Mononuclear cell (primary cell): ENCODE measurements around the gene DPYSL4. TPM values are rescaled to one million over a fixed set of nuclear protein-coding genes. Genes with fewer than 3 reads are reported as not detected.

Experiments
- H3K27me3 ChIP-seq: 2 replicates; pipeline ENCODE4 v1.6.0; 2011; ENCODE audit warnings: low read length, control low read depth; ENCODE audit not compliant: insufficient read depth
- H3K4me1 ChIP-seq: 2 replicates; pipeline ENCODE4 v1.5.1; 2011; ENCODE audit warnings: mild to moderate bottlenecking, low read length, control low read depth; ENCODE audit not compliant: insufficient read depth
- H3K4me3 ChIP-seq: 2 replicates; pipeline ENCODE4 v1.5.1; 2011; ENCODE audit warnings: mild to moderate bottlenecking, low read length, moderate library complexity
- H3K9me3 ChIP-seq: 2 replicates; pipeline ENCODE4 v1.5.1; 2011; ENCODE audit warnings: low read depth, mild to moderate bottlenecking, control low read depth, low read length
- total RNA-seq: library from RNA; depleted of rRNA; stranded (reverse); fragments of >200 nt; gene quantifications from one replicate; pipeline ENCODE4 v1.2.3, GENCODE V29; 2012

DPYSL4 gene
- total RNA-seq, 1 donor, result 0.21 TPM

DNA sequence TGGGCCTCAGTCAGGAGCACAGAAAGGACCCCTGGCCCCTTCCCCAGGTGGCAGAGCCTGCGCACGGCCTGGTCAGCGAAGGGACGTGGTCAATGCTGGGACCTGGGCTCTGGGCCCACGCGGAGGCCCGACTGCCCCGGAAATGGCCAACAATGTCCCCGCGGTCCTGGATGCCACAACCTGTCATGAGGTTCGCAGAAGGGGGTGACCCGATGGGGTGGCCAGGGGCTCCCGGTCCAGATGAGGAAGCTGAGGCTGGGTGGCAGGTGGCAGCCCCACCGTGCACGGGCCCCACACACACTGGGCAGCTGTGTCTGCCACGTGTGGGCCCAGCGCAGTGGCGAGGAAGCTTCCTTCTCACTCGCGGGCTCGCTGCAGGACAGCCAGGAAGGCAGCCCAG is 49.4 kb downstream of the DPYSL4 start:
- H3K9me3 ChIP-seq, result no peaks in the 10 kb centered on the region

DNA sequence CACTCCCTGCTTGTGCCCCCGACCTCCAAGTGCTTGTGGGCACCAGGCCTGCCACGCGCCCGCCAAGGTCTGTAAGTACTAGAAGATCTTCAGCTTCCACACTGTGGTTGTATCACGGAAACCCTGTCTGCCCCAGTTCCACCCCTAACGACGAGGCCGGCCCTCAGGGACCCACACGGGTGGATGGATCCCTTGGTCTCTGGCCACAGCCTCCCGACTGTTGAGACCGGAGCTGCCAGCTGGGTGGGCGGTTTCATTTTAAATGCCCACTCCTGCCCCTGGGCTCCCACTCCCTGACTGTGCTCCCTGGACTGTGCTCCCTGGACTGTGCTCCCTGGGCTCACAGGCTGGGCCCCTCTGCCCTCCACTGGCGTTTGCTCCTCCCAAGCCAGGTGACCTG is 50.1 kb downstream of the DPYSL4 start:
- Histone ChIP-seq H3K9me3 (no peaks in the 10 kb centered on the region), H3K4me1 (peaks cover 16% of the 10 kb centered on the region), H3K27me3 (no peaks in the 10 kb centered on the region), H3K4me3 (no peak overlapping the region)

More for the DNA sequence above, 49.4 kb downstream of the DPYSL4 start:
- no peak overlapping the region for H3K4me3 ChIP-seq
- H3K4me1 ChIP-seq, result peaks cover 23% of the 10 kb centered on the region
- no peaks in the 10 kb centered on the region for H3K27me3 ChIP-seq

DNA sequence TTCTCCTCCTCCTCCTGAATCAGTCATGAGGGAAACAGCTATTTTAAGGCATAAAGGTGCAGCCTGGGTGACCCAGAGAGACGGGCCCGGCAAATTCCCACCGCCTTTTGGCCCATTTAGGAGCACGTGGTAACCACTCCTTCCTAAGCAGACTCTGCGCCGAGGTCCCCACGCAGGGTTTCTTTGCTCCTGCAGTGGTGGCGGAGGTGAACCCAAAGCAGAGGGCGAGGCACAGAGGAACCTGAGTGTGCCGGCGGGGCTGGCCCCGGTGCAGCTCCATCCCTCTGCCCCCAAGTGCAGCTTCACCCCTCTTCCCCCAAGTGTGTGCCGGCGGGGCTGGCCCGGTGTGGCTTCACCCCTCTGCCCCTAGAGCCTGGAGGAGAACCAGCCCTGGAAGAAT is 50.6 kb downstream of the DPYSL4 start:
- Histone ChIP-seq H3K9me3 (no peaks in the 10 kb centered on the region), H3K4me3 (no peak overlapping the region), H3K27me3 (no peaks in the 10 kb centered on the region), H3K4me1 (peaks cover 11% of the 10 kb centered on the region)

DNA sequence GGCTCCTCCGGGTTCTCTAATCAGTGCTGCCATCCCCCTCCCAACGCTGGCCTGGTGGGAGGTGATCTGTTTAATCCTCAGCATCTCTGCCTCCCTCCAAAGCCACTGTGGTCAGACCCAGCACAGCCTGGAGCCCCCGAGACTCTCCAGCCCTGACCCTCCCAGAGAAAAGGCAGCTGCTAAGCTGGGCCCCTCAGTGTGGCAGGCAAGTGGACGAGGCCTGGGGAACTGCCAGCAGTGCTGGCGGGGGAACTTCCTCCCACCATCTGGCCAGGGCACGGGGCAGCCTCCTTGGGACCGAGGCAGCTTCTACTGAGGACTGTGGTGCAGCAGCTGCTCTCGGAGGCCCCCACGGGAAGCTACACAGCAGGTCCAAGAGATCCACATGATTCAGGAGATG is 51.1 kb downstream of the DPYSL4 start:
- no peaks in the 10 kb centered on the region for H3K27me3 ChIP-seq
- H3K4me1 ChIP-seq, result peaks cover 6% of the 10 kb centered on the region
- H3K9me3 ChIP-seq, result no peaks in the 10 kb centered on the region
- no peak overlapping the region for H3K4me3 ChIP-seq

DNA sequence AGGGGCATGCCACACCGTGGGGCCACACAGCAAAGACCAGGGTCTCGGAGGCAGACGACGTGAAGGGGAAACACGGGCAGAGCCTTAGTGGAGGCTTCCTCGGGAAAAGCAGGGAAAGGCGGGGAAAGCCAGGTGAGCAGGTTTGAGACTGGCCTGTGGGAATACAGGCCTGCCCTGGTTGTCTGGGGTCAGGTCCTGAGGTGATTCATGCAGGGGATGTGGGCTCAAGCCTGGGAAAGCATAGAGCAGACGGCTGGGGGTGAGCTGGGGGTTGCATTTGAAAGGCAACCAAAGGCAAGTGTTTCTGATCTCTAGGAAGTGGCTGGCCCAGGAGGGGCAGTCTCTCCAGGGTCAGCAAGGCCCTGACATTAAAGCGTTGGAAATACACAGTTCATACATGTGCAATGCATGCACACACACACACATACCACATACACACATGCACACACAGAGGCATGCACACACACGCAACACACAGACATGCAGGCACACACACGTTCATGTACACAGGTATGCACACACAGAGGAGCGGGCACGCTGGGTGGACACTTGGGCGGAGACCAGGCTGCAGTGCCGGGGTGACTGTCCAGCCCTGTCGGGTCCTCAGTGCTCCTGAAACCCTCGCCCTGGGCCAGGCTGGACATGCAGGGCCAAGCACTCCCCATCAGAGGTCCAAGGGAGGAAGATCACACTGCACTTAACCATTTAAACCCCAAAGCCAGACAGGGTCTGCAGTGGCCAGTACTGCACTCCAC is 51.8 kb downstream of the DPYSL4 start:
- no peak overlapping the region for H3K4me3 ChIP-seq
- no peaks in the 10 kb centered on the region for H3K9me3 ChIP-seq
- no peaks in the 10 kb centered on the region for H3K4me1 ChIP-seq

GRCh38 chr10:132239126-132240031 is 52.6 kb downstream of the DPYSL4 start:
- H3K4me1 ChIP-seq, result no peaks in the 10 kb centered on the region
- no peak overlapping the region for H3K4me3 ChIP-seq
- H3K9me3 ChIP-seq, result no peaks in the 10 kb centered on the region
- H3K27me3 ChIP-seq, result no peaks in the 10 kb centered on the region

More for the DNA sequence above, 51.8 kb downstream of the DPYSL4 start:
- H3K27me3 ChIP-seq, result no peaks in the 10 kb centered on the region

DNA sequence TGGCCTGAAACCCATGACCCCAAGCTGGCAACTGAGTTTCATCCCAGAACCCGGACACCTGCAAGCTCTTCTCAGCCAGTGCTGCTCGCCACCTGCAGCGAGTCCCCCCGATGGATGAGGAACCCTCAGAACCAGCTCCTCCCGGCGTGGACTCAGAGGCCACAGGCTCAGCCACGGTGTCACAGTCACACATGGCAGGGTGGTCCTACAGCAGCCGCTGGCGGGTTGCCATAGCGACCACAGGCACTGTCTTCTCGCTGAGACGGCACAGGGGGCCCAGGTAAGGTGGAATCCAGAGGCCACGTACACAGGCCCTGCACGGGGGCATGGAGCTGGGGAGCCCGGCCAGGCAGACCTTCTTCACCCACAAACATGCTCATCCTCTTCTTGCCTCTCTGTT is 53.4 kb downstream of the DPYSL4 start:
- no peaks in the 10 kb centered on the region for H3K27me3 ChIP-seq
- H3K4me1 ChIP-seq, result no peaks in the 10 kb centered on the region
- no peak overlapping the region for H3K4me3 ChIP-seq
- no peaks in the 10 kb centered on the region for H3K9me3 ChIP-seq

GRCh38 chr10:132240581-132240980 is 53.8 kb downstream of the DPYSL4 start:
- Histone ChIP-seq H3K4me1 (no peaks in the 10 kb centered on the region), H3K9me3 (no peaks in the 10 kb centered on the region), H3K4me3 (no peak overlapping the region), H3K27me3 (no peaks in the 10 kb centered on the region)

DNA sequence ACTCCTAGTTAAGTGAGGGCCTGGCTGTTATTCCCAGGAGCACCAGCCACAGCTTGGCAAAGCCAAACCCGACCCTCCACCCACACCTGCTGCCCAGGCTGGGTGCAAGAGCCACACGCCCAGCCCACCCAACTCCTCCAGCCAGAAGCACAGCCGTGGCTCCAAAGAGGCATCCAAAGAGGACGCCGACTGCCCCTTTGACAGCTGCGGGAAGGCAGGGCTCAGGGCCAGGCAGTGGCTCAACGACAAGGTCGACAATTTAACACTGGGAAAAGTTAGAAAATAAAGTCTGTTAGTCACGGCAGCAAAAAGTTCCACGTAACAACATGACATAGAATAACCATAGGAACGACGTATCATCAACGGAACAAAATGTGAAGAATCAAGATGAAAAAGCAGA is 54.3 kb downstream of the DPYSL4 start:
- Histone ChIP-seq H3K4me3 (no peak overlapping the region), H3K9me3 (no peaks in the 10 kb centered on the region), H3K4me1 (no peaks in the 10 kb centered on the region), H3K27me3 (no peaks in the 10 kb centered on the region)

DNA sequence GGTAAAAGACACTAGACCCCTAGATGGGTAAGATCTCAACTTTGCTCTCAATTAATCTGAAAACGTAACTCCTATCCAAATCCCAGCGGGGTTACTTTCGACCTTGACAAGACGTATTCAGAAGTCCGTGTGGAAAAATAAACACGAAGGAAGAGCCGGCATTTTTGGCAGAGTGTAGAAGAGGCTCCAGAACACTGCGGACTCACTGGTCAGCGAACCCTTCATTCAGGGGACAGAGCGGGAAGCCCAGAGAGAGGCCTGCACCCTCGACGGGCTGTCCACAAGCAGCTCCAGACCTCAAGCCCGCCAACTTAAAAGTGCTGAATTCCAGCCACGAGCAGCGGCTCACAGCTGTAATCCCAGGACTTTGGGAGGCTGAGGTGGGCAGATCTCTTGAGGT is 54.7 kb downstream of the DPYSL4 start:
- Histone ChIP-seq H3K27me3 (no peaks in the 10 kb centered on the region), H3K9me3 (no peaks in the 10 kb centered on the region), H3K4me3 (no peak overlapping the region), H3K4me1 (no peaks in the 10 kb centered on the region)

DNA sequence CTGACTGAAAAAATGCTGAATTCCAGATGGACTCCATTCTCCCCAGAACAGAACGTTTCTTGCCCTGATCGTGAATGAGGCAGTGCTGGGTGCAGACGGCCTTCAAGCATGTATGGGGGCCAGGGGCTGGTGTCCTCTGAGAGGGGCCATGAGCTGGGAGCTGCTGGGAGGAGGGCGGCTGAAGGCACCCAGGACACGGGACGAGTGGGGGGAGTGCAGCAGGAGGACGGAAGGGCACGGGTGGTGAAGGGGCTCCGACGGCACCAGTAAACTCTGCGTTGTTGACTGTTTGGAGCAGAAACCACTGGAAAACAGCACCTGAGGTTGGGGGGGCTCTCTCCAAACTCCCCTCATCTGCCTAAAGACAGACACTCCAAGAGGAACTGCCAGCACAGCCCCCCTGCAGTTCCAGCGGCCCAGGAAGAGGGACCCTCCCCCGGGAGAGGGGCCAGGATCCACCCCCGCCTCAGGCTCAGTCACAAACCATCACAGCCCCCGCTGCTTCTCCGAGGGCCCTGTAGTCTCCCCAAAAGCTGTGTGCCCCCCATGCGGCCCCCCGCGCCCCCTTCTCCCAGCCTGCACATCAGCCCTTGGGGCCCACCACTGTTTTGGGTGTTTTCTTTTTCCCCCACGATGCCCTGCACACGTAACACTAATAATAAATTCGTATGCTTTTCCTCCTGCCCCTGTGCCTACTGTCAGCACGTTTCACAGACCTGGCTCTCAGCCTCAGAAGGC is 55.5 kb downstream of the DPYSL4 start:
- H3K9me3 ChIP-seq, result no peaks in the 10 kb centered on the region
- H3K4me1 ChIP-seq, result no peaks in the 10 kb centered on the region
- H3K27me3 ChIP-seq, result no peaks in the 10 kb centered on the region
- H3K4me3 ChIP-seq, result no peak overlapping the region

DNA sequence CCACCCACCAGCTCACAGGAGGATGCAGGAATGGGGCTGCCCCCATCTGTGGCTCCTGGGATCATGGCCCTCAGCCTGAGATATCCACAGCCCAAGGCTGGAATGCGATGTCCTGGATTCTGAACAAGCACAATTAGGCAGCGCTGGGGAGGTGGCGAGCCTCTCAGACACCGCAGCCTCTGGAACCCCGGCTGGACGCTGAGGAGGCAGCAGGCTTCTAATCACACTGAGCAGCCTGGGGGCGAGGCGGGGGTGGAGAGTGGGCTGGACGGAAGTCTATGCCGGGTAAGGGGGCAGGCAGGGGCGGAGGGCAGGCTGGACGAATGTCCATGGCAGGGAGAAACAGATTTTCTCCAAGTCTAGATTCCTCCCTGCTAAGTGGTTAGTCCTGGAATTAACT is 56.4 kb downstream of the DPYSL4 start:
- Histone ChIP-seq H3K27me3 (no peaks in the 10 kb centered on the region), H3K4me3 (no peak overlapping the region), H3K4me1 (peaks cover 2% of the 10 kb centered on the region), H3K9me3 (no peaks in the 10 kb centered on the region)

GRCh38 chr10:132243626-132244025 is 56.9 kb downstream of the DPYSL4 start:
- Histone ChIP-seq H3K4me3 (no peak overlapping the region), H3K9me3 (no peaks in the 10 kb centered on the region), H3K4me1 (peaks cover 7% of the 10 kb centered on the region), H3K27me3 (no peaks in the 10 kb centered on the region)

- no peak overlapping the region for H3K4me3 ChIP-seq
- H3K27me3 ChIP-seq, result no peaks in the 10 kb centered on the region
- H3K9me3 ChIP-seq, result no peaks in the 10 kb centered on the region
- peaks cover 12% of the 10 kb centered on the region for H3K4me1 ChIP-seq
These were observed 58.3 kb downstream of the DPYSL4 start for GRCh38 chr10:132245056-132245455.

GRCh38 chr10:132246296-132246695 is 59.5 kb downstream of the DPYSL4 start:
- no peak overlapping the region for H3K4me3 ChIP-seq
- H3K9me3 ChIP-seq, result no peaks in the 10 kb centered on the region
- peaks cover 13% of the 10 kb centered on the region for H3K4me1 ChIP-seq
- H3K27me3 ChIP-seq, result no peaks in the 10 kb centered on the region
